Pancreas (tissue), 10 donors: ENCODE results near the gene NT5M. TPM values are rescaled to one million over a fixed set of nuclear protein-coding genes. Genes with fewer than 3 reads are reported as not detected.
"Not testable (repeated sequence)": the region's sequence is repeated elsewhere in the genome, so short reads cannot be mapped to it uniquely, and the experiment has no call there.

Source experiments
- ATAC-seq, 4 donors: fragments of 200-7000 bp; cut with Tn5 transposase; one replicate each; pipeline versions ENCODE4 v1.8.0 to v1.9.1; 2020; ENCODE audit warnings: mild to moderate bottlenecking in 4 of 4, moderate library complexity in 4 of 4
- DNase-seq, 6 donors: peaks; one replicate each; pipeline ENCODE4 v3.0.0-alpha.2; 2020
- FAIRE-seq: peaks from 2 replicates; lab custom pipeline; 2012; peaks lifted over from hg19 to GRCh38; lab: Jason Lieb, UNC
- H3K27ac ChIP-seq, 4 donors: fragments of 200-600 bp; sonication (generic); 1 replicate in 3 of 4; 2 replicates in 1 of 4; pipeline versions ENCODE4 v1.5.0 to v1.8.0; 2020
- H3K27me3 ChIP-seq, 4 donors: fragments of 200-600 bp; one replicate each; pipeline ENCODE4 v1.8.0; 2021
- H3K36me3 ChIP-seq, 3 donors: fragments of 200-600 bp; sonication (generic) in 1 of 3; one replicate each; pipeline versions ENCODE4 v1.5.0 to v1.8.0; 2020 to 2021
- H3K4me1 ChIP-seq, 3 donors: fragments of 200-600 bp; one replicate each; pipeline ENCODE4 v1.8.0; 2021
- H3K4me3 ChIP-seq, 4 donors: fragments of 200-600 bp; sonication (generic) in 2 of 4; one replicate each; pipeline versions ENCODE4 v1.5.0 to v1.8.0; 2020 to 2021
- H3K9me3 ChIP-seq, 4 donors: fragments of 200-600 bp; one replicate each; pipeline ENCODE4 v1.8.0; 2021
- WGBS, 2 donors: extraction: QIAGEN DNeasy Blood & Tissue Kit; methylation state at CpG; one replicate each; pipeline ENCODE4 v1.1.7; 2013; 5-methylcytosine and 5-hydroxymethylcytosine counted together
- intact Hi-C, 3 donors: fragments of 100-400 bp; cut with DNase I; formaldehyde crosslinking; loops; one replicate each; pipeline versions ENCODE4 v1.11.1 to v1.14.2; 2022
- polyA plus RNA-seq, 2 donors: library from polyadenylated mRNA; stranded (reverse); fragments of 200-250 nt; gene quantifications; one replicate each; pipeline ENCODE4 v1.2.3, GENCODE V29; 2013
- total RNA-seq, 6 donors: library from RNA; stranded (reverse); fragmentation: NEBNext Ultra II Directional in 4 of 6; extraction: Animal tissue kit (Norgen Biotek cat#: 25700) in 4 of 6; gene quantifications; one replicate each; pipeline versions ENCODE4 v1.2.1 to v1.2.4, GENCODE V29; 2021 to 2023
- TF ChIP-seq, protein P1 (sequence below), 4 donors: fragments of 200-600 bp; sonication (generic) in 3 of 4; IDR thresholded peaks; one replicate each; pipeline versions ENCODE4 v1.5.0 to v1.8.0; 2021; ENCODE audit warnings: antibody characterized with exemption in 4 of 4
- donor health status: healthy with polysubstance abuse.
- donor health status: DM: no; HTN: no; CAD: no; lungs with moderate emphysema.
- donor health status: DM: no; HTN: no; CAD: no.
- donor health status: control.
- donor health status: control.
- donor health status: Bipolar disorder and iron deficiency.
- donor health status: DM: yes; HTN: yes; CAD: no.
- donor health status: DM: no; HTN: no; CAD: no.
- donor health status: DM: no; HTN: no; CAD: no.
- donor health status: DM: yes; HTN: yes; CAD: no.

NT5M gene
- total and polyA plus RNA-seq, 8 donors: 0.83 to 3.3 (median 1.5) TPM

DNA sequence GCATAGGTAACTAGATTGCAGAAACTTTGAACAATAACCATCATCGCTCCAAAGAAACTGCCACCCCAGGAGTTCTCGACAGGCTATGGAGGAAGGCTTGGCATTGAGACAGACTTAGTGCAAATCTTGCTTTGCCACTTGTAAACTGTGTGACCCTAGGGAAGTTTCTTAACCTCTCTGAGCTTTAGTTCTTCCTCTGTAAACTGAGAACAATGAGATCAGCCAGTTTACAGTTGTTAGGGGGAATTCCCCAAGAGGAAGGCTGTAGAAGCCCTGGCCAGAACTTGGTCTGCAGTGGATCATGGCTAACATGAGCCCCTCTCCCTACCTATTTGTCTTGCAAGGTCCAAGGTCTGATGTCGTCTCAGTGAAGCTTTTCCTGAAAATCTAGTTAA lies 78.9 kb downstream of the NT5M start:
- H3K36me3 ChIP-seq: no peaks in the 10 kb centered on the region
- ATAC-seq (no peak), DNase-seq (no peak), FAIRE-seq (no peak)
- WGBS, 2 donors: 56 to 60% methylated on average over 3 of the region's 3 CpGs
- no peaks in the 10 kb centered on the region for H3K27me3 ChIP-seq
- H3K4me3 ChIP-seq: no peak overlapping the region
- H3K9me3 ChIP-seq: no peaks in the 10 kb centered on the region
- intact Hi-C loops: no loop called here
- no peak overlapping the region for H3K27ac ChIP-seq
- H3K4me1 ChIP-seq: peaks cover 0 to 2% (median 0%) of the 10 kb centered on the region in 3 donors
- TF ChIP-seq, protein P1, sequence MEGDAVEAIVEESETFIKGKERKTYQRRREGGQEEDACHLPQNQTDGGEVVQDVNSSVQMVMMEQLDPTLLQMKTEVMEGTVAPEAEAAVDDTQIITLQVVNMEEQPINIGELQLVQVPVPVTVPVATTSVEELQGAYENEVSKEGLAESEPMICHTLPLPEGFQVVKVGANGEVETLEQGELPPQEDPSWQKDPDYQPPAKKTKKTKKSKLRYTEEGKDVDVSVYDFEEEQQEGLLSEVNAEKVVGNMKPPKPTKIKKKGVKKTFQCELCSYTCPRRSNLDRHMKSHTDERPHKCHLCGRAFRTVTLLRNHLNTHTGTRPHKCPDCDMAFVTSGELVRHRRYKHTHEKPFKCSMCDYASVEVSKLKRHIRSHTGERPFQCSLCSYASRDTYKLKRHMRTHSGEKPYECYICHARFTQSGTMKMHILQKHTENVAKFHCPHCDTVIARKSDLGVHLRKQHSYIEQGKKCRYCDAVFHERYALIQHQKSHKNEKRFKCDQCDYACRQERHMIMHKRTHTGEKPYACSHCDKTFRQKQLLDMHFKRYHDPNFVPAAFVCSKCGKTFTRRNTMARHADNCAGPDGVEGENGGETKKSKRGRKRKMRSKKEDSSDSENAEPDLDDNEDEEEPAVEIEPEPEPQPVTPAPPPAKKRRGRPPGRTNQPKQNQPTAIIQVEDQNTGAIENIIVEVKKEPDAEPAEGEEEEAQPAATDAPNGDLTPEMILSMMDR (IDR thresholded peaks at IDR 0.05): no peak

DNA sequence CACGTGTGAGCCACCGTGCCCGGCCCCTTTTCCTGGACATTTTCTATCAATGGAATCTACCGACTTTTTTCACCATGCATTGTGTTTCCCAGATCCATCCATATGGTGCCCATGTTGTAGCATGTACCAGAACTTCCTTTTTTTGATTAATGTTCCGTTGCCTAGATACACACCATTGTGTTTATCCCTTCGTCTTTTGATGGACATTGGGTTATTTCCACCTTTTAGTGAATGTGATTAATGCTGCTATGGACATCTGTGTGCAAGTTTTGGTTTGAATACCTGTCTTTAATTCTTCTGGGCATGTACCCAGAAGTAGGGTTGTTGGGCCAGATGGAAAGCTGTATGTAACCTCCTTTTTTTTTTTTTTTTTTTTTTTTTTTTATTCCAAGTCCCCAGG lies 79.8 kb downstream of the NT5M start:
- Histone ChIP-seq H3K9me3 (no peaks in the 10 kb centered on the region), H3K27ac (no peak overlapping the region), H3K4me3 (no peak overlapping the region), H3K4me1 (peaks cover 8 to 11% (median 9%) of the 10 kb centered on the region in 3 donors), H3K27me3 (no peaks in the 10 kb centered on the region), H3K36me3 (no peaks in the 10 kb centered on the region)
- no peak for ATAC-seq
- WGBS, 2 donors: 56 to 64% methylated on average over 6 of the region's 6 CpGs
- FAIRE-seq: no peak
- intact Hi-C loops: no loop called here
- TF ChIP-seq, protein P1 (IDR thresholded peaks at IDR 0.05): no peak
- DNase-seq: no peak

DNA sequence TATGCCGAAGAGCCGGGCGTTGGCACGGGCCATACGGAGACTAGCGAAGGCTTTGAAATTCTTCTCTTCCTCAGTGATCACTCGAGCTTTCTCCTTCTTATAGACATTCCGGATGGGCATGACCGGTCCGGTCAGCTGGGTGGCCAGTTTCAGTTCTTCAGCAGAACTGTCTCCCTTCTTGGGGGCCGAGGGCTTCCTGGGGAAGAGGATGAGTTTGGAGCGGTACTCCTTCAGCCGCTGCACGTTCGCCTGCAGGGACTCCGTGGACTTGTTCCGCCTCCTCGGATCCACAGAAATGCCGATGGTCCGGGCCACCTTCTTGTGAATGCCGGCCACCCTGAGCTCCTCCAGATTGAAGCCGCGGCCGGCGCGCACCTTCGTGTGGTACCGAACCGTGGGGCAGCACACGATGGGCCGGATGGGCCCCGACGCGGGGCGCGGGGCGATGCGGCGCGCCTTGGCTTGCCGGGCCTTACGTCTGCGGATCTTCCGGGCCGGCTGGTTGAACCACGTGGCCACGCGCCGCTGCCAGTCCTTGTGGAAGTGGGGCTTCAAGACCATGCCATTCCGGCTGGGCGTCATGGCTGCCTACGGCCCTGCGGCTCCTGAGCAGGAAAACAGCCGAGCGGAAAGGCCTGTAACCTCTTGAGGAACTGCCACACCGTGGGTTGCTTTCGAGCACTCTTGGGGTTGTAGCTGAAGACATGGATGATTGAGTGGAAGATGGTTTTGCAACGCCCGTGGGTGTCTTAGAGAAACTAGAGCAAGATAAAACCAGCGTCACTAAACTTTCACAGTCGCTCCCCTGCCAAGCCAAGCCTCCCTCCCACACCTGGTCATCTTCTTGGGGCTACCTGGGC lies 80.5 kb downstream of the NT5M start:
- intact Hi-C loops: not testable (repeated sequence)
- DNase-seq: peak in 1 of 6 donors; percentile 43

DNA sequence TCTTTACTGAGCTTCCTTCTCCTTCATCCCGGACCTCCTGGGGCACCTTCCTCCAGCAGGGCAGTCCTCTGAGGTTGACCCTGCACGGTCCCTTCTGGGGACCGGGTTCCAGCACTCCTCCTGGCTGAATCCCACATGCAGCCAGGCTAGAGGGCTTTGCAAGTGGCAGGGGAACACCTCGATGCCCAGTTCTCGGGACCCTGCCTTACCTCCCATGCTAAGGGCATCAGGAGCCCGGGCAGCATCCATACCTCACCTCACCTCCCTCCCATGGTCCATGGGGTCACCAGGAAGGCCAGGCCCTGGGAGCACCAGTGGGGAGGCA lies 81.1 kb downstream of the NT5M start:
- 66 to 74% methylated on average over 6 of the region's 6 CpGs for WGBS, 2 donors

More for the DNA sequence above, 80.5 kb downstream of the NT5M start:
- H3K36me3 ChIP-seq, H3K27me3 ChIP-seq, H3K4me3 ChIP-seq, H3K9me3 ChIP-seq, H3K27ac ChIP-seq, FAIRE-seq, ATAC-seq: not testable (repeated sequence)
- 84 to 93% methylated on average over 61 of the region's 61 CpGs for WGBS, 2 donors
- H3K4me1 ChIP-seq: peaks cover 8 to 12% (median 11%) of the 10 kb centered on the region in 3 donors

DNA sequence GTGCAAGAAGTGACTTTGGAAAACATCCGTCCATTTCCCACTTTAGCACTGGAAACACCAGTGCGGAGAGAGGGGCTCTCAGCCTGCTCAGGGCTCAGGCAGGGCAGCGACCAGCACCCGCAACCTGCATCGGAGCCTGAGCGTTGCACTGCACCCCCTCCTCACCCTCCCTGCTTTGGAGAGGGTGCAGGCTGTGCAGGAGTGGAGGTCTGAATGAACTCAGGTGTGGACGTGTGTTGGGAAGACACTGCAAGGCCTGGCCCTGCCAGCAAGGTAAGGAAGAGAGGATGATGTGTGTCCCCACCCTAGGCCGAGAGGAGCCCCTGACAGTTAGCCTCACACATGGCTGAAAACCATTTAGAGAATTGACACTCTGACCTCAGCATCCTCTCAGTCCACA lies 81.8 kb downstream of the NT5M start:
- Histone ChIP-seq H3K9me3 (no peaks in the 10 kb centered on the region), H3K36me3 (no peaks in the 10 kb centered on the region), H3K27me3 (no peaks in the 10 kb centered on the region), H3K4me3 (no peak overlapping the region), H3K4me1 (peaks cover 8 to 12% (median 11%) of the 10 kb centered on the region in 3 donors), H3K27ac (no peak overlapping the region)
- no peak for ATAC-seq
- intact Hi-C loops: no loop called here
- DNase-seq: peak in 1 of 6 donors; percentile 28
- TF ChIP-seq, protein P1 (IDR thresholded peaks at IDR 0.05): no peak
- 88 to 89% methylated on average over 8 of the region's 8 CpGs for WGBS, 2 donors
- no peak for FAIRE-seq

More for the DNA sequence above, 81.1 kb downstream of the NT5M start:
- Histone ChIP-seq H3K4me3 (no peak overlapping the region), H3K27ac (no peak overlapping the region), H3K36me3 (no peaks in the 10 kb centered on the region), H3K4me1 (peaks cover 8 to 12% (median 11%) of the 10 kb centered on the region in 3 donors), H3K9me3 (no peaks in the 10 kb centered on the region), H3K27me3 (no peaks in the 10 kb centered on the region)
- intact Hi-C loops: no loop called here
- TF ChIP-seq, protein P1 (IDR thresholded peaks at IDR 0.05): no peak
- no peak for FAIRE-seq
- no peak for ATAC-seq
- peak in 1 of 6 donors; percentile 33 for DNase-seq
